IMR-90 (cell line): Measurements from ENCODE around the gene GSG1L.

Experiments
- BHLHE40 ChIP-seq: fragments of 150-350 bp; IDR thresholded peaks from 2 replicates; pipeline ENCODE4 v1.6.1; 2016; ENCODE audit warnings: mild to moderate bottlenecking, low read depth, low read length
- CEBPB ChIP-seq: IDR thresholded peaks from 2 replicates; pipeline ENCODE4 v1.6.1; 2012; ENCODE audit warnings: low read depth, low read length, improper control_type of control experiment
- CHD1 ChIP-seq: IDR thresholded peaks from 2 replicates; pipeline ENCODE4 v1.6.1; 2012; ENCODE audit warnings: low read depth, low read length, improper control_type of control experiment
- ELK1 ChIP-seq: fragments of 150-350 bp; IDR thresholded peaks from 2 replicates; pipeline ENCODE4 v1.6.1; 2016; ENCODE audit warnings: low read depth, mild to moderate bottlenecking, low read length, moderate library complexity, borderline replicate concordance
- MAFK ChIP-seq: IDR thresholded peaks from 2 replicates; pipeline ENCODE4 v1.6.1; 2012; ENCODE audit warnings: low read depth, low read length, improper control_type of control experiment
- MAZ ChIP-seq: IDR thresholded peaks from 2 replicates; pipeline ENCODE4 v1.6.1; 2012; ENCODE audit warnings: low read depth, mild to moderate bottlenecking, low read length, improper control_type of control experiment, moderate library complexity, borderline replicate concordance
- MXI1 ChIP-seq: IDR thresholded peaks from 2 replicates; pipeline ENCODE4 v1.6.1; 2012; ENCODE audit warnings: low read depth, mild to moderate bottlenecking, low read length, moderate library complexity, borderline replicate concordance
- NFE2L2 ChIP-seq: fragments of 150-350 bp; IDR thresholded peaks from 2 replicates; pipeline ENCODE4 v1.6.1; 2016; ENCODE audit warnings: low read depth, mild to moderate bottlenecking, low read length
- POLR2A ChIP-seq: IDR thresholded peaks from 2 replicates; pipeline ENCODE4 v1.6.1; 2012; ENCODE audit warnings: mild to moderate bottlenecking, low read depth, low read length
- RAD21 ChIP-seq: IDR thresholded peaks from 2 replicates; pipeline ENCODE4 v1.6.1; 2012; ENCODE audit warnings: low read length, improper control_type of control experiment
- RCOR1 ChIP-seq: IDR thresholded peaks from 2 replicates; pipeline ENCODE4 v1.6.1; 2012; ENCODE audit warnings: mild to moderate bottlenecking, low read length, improper control_type of control experiment; ENCODE audit not compliant: insufficient replicate concordance
- RFX5 ChIP-seq: IDR thresholded peaks from 2 replicates; pipeline ENCODE4 v1.8.0; 2012; ENCODE audit warnings: low read depth, mild to moderate bottlenecking, low read length, moderate library complexity
- SMC3 ChIP-seq: fragments of 150-350 bp; IDR thresholded peaks from 2 replicates; pipeline ENCODE4 v1.6.1; 2016; ENCODE audit warnings: low read depth, mild to moderate bottlenecking, antibody characterized with exemption, low read length, moderate library complexity
- TF ChIP-seq, protein P1 (sequence below): conservative IDR thresholded peaks from 2 replicates; pipeline ENCODE4 v1.5.1; 2012; ENCODE audit warnings: mild to moderate bottlenecking, low read depth, low read length, improper control_type of control experiment

GRCh38 chr16:27852116-27852515, 211.4 kb downstream of the GSG1L start:
- TF ChIP-seq, protein P1, sequence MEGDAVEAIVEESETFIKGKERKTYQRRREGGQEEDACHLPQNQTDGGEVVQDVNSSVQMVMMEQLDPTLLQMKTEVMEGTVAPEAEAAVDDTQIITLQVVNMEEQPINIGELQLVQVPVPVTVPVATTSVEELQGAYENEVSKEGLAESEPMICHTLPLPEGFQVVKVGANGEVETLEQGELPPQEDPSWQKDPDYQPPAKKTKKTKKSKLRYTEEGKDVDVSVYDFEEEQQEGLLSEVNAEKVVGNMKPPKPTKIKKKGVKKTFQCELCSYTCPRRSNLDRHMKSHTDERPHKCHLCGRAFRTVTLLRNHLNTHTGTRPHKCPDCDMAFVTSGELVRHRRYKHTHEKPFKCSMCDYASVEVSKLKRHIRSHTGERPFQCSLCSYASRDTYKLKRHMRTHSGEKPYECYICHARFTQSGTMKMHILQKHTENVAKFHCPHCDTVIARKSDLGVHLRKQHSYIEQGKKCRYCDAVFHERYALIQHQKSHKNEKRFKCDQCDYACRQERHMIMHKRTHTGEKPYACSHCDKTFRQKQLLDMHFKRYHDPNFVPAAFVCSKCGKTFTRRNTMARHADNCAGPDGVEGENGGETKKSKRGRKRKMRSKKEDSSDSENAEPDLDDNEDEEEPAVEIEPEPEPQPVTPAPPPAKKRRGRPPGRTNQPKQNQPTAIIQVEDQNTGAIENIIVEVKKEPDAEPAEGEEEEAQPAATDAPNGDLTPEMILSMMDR: no peak
- no peak for TF ChIP-seq MAZ
- TF ChIP-seq MAFK: no peak
- no peak for TF ChIP-seq RAD21
- TF ChIP-seq CHD1: no peak
- no peak for TF ChIP-seq ELK1
- no peak for TF ChIP-seq BHLHE40
- no peak for TF ChIP-seq SMC3
- TF ChIP-seq POLR2A: no peak
- no peak for TF ChIP-seq RCOR1
- TF ChIP-seq NFE2L2: no peak
- no peak for TF ChIP-seq RFX5
- no peak for TF ChIP-seq MXI1
- TF ChIP-seq CEBPB: no peak
